ENCODE data around the gene NPC1L1. TPM values are rescaled to one million over a fixed set of nuclear protein-coding genes. Genes with fewer than 3 reads are reported as not detected.

The NPC1L1 gene
- total RNA-seq, 1 donor from 2014 or later: 1.5 TPM

DNA sequence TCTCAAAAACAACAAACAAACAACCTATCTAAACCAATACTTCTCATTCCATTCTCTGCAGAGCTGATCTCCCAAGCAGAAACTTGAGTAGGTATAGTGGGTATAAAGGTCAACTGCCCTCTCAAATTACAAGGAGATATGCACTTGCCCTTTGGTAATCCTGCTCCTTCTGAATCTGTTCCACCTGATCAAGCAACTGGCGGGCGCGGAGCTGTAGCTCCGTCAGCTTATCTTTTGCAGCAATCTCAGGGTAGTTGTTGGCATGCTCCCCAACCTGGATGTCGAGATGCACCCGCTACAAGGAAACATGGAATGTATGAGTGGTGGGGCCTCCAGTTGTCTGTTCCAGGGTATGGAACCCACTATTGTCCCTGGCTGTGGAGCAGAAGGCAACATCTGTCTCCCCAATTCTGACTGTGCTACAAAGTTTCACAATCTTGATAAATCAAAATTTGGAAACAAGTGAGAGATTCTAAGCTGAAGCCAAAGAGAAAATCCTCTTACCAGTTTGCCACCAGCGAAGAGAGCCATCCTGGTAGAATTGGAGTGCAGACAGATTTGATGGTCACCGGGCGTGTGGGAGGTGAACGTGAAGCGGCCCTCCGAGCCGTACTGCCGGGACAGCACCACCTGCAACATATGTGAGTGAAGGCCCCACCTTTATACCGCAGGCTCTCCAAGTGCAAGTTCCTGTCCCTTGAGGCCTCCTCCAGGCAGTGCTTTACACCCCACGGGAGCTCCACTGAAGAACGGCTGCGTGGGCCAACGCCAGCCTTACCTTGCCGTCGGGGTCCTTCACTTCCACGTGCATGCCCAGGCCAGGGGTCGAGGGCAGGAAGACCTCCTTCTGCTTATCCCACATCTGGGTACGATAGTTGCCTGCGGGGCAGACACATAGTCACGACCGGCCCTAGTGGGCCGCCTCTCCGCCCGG is 40.1 kb upstream of the NPC1L1 start:
- Histone ChIP-seq H3K4me3 (ENCODE audit: low read depth, low read length) (peak overlapping the region; percentile 89), H3K36me3 (ENCODE audit: control insufficient read depth, insufficient read depth, low read length) (peaks cover 2% of the 10 kb centered on the region), H3K27me3 (ENCODE audit: control insufficient read depth, insufficient read depth, low read length) (no peaks in the 10 kb centered on the region)
- TF ChIP-seq, protein P1, sequence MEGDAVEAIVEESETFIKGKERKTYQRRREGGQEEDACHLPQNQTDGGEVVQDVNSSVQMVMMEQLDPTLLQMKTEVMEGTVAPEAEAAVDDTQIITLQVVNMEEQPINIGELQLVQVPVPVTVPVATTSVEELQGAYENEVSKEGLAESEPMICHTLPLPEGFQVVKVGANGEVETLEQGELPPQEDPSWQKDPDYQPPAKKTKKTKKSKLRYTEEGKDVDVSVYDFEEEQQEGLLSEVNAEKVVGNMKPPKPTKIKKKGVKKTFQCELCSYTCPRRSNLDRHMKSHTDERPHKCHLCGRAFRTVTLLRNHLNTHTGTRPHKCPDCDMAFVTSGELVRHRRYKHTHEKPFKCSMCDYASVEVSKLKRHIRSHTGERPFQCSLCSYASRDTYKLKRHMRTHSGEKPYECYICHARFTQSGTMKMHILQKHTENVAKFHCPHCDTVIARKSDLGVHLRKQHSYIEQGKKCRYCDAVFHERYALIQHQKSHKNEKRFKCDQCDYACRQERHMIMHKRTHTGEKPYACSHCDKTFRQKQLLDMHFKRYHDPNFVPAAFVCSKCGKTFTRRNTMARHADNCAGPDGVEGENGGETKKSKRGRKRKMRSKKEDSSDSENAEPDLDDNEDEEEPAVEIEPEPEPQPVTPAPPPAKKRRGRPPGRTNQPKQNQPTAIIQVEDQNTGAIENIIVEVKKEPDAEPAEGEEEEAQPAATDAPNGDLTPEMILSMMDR (IDR thresholded peaks at IDR 0.05; ENCODE audit: insufficient read depth, low read length, poor library complexity, severe bottlenecking): no peak
- no peak for DNase-seq (ENCODE audit: low read depth)

DNA sequence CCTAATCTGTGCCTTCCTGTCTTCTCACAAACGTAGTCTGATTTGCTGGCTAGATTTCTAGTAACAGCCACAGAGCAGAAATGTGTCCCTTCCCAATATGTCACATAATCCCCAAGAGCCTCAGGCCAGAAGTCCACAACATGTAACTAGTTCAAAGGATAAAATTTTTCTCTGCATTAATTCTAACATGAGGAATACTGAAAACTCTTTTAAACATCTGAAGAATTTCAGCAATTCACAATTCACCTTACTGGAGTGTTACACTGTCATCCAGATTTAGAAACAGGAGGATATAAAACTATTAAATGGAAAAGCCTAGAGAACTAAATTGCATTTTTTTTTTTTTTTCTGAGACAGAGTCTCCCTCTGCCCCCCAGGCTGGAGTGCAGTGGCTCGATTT is 35.1 kb upstream of the NPC1L1 start:
- Histone ChIP-seq H3K4me3 (ENCODE audit: low read depth, low read length) (no peak overlapping the region), H3K27me3 (ENCODE audit: control insufficient read depth, insufficient read depth, low read length) (no peaks in the 10 kb centered on the region), H3K36me3 (ENCODE audit: control insufficient read depth, insufficient read depth, low read length) (peaks cover 6% of the 10 kb centered on the region)
- no peak for DNase-seq (ENCODE audit: low read depth)
- TF ChIP-seq, protein P1 (IDR thresholded peaks at IDR 0.05; ENCODE audit: insufficient read depth, low read length, poor library complexity, severe bottlenecking): no peak

DNA sequence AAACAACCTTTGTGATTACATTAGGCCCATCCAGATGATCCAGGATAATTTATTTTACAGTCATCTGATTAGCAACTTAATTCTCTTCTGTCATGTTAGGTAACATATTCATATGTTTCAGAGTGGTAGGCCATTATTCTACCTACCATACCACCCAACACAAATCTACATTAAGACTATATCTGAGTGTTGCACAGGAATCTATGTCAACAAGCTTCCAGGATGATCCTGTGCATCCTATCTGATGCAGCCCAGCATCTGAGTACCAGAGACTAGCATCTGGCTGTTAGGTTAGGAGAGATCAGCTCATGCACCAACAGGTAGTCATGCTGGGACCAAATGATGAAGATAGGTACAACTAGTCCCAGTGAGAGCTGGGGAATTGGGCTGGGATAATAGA is 33.9 kb upstream of the NPC1L1 start:
- Histone ChIP-seq H3K4me3 (ENCODE audit: low read depth, low read length) (no peak overlapping the region), H3K27me3 (ENCODE audit: control insufficient read depth, insufficient read depth, low read length) (no peaks in the 10 kb centered on the region), H3K36me3 (ENCODE audit: control insufficient read depth, insufficient read depth, low read length) (peaks cover 6% of the 10 kb centered on the region)
- TF ChIP-seq, protein P1 (IDR thresholded peaks at IDR 0.05; ENCODE audit: insufficient read depth, low read length, poor library complexity, severe bottlenecking): no peak
- DNase-seq (ENCODE audit: low read depth): no peak

DNA sequence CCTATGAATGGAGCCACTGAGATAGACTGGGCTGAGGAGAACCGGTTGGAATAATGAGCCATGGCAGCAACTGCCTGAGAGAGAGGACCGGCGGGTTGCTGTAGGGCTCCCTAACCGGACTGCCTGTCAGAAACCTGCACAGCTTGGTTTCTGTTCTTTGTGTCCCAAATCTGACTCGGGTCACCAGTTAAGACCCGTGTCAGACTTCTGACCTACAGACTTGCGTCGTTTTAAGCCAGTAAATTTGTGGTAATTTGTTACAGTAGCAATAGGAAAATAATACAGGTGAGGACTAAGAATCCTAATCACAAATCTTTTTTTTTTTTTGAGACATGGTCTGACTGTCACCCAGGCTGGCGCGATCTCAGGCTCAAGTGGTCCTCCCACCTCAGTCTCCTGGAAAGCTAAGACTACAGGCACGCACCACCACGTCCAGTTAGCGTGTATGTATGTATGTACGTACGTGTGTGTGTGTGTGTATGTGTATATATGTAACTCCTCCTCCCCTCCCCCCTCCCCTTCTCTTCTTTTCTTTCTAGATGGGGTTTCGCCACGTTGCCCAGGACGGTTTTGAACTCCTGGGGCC is 33.2 kb upstream of the NPC1L1 start:
- H3K36me3 ChIP-seq (ENCODE audit: control insufficient read depth, insufficient read depth, low read length): peaks cover 5% of the 10 kb centered on the region
- TF ChIP-seq, protein P1 (IDR thresholded peaks at IDR 0.05; ENCODE audit: insufficient read depth, low read length, poor library complexity, severe bottlenecking): no peak

DNA sequence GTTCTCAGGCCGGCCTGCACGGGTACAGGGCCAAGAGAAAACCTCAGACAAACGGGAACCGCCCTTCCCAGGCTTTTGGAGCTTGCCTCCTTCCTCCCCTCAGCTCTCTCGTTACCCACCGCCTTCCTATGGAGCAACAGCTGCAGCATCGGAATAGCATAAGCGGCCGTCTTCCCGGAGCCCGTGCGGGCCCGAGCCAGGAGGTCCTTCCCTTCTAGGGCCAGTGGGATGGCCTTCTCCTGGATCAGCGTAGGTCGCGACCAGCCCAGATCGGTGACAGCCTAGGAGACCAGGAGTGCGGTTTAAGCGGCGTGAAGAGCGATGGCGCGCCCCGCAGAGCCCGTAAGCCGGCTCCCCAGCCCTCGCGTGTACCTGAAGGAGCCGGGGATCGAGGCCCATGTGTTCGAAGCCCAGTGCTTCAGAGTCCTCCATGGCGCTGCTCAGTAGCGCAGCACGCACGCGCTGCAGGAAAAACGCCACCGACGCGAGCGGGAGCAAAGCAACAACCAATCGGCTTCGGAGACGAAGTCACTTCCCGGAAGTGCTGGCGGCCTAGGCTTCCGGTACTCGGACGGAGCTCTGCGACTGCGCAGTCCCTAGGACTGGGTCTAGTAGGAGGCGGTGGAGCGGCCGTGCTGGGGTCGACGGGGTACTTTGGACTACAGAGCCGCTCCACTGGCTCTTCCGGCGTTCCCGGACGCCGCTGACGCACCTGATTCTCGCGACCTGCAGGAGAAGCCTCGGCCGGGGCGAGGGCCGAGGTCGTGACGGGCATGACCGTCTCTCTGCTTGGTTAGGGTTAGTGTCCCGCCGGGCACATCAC is 32.5 kb upstream of the NPC1L1 start, which contains the start of gene DDX56:
Gene DDX56, minus strand, starts transcription at position 445 of the 823 bp plus-strand sequence. Its CDS starts 13 bp downstream, at position 432.
- TF ChIP-seq, protein P1 (IDR thresholded peaks at IDR 0.05; ENCODE audit: insufficient read depth, low read length, poor library complexity, severe bottlenecking): no peak
- peak; percentile 76 for DNase-seq (ENCODE audit: low read depth)
- Histone ChIP-seq H3K36me3 (ENCODE audit: control insufficient read depth, insufficient read depth, low read length) (peaks cover 5% of the 10 kb centered on the region), H3K4me3 (ENCODE audit: low read depth, low read length) (peak within 1 kb of the TSS; percentile 70), H3K27me3 (ENCODE audit: control insufficient read depth, insufficient read depth, low read length) (no peaks in the 10 kb centered on the region)

More for the DNA sequence above, 33.2 kb upstream of the NPC1L1 start:
- H3K4me3 ChIP-seq (ENCODE audit: low read depth, low read length): peak overlapping the region; percentile 70
- no peaks in the 10 kb centered on the region for H3K27me3 ChIP-seq (ENCODE audit: control insufficient read depth, insufficient read depth, low read length)
- no peak for DNase-seq (ENCODE audit: low read depth)
